Hematopoietic multipotent progenitor cell treated with erythropoietin and hydrocortisone succinate and interleukin-3 and kit ligand, for 15 days (in vitro differentiated cells): ENCODE measurements around the gene TBC1D10B.
A peak's percentile ranks its signal among the peaks of the same experiment; 100 is the strongest.
"Not testable (repeated sequence)": the region's sequence is repeated elsewhere in the genome, so short reads cannot be mapped to it uniquely, and the experiment has no call there.

Source experiments
- DNase-seq: peaks from one replicate; pipeline ENCODE4 v3.0.0-alpha.2; 2015; ENCODE audit warnings: low spot score

Gene TBC1D10B

DNA sequence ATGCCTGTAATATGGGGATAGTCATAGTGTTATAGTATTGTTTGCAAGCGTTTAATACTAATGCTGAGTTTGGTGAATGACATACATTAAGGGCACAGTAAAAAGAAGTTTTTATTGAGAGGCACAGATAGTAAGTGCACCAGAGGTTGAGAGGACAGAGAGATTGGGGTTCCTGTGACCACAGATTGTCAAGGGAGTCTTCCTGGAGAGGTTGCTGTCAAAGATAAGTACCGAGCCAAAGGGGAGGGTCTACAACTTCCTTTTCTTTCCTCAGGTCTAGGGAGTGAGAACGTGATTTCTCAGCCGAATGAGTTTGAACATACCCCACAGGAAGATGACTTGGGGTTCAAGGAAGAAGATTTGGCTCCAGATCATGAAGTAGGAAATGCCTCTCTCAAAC, 26.8 kb upstream of the TBC1D10B start:
- DNase-seq: no peak

- DNase-seq: not testable (repeated sequence)
Observed at GRCh38 chr16:30396627-30397026, 26.3 kb upstream of the TBC1D10B start.

DNA sequence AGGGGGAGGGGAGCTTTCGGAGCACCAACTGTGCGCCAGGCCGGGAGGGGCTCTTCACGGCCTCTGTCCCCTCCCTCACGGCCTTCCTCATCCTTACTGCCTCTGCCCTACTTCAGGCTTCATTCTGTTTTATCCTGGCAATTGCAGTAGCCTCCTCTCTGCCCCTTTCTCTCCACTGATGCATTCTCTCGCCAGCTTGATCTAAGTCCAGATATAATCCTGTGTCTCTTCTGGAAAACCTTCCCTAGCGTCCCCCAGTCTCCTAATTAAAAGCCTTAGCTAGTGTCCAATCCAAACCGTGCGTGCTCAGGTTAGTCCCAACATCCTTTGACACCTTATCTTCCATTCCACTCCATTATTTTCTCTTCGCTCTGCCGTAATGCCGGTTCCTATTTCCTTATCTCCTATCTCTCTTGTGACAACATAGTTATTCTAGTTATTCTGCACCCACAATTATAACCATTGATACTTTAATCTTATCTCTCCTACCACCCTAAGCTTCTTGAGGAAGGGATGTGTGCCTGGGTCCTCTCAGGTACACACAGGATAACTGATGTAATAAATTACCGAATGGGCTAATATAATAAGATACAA, 25.8 kb upstream of the TBC1D10B start:
- DNase-seq: no peak

- peak; percentile 56 for DNase-seq
Observed at GRCh38 chr16:30395155-30395991, 25.1 kb upstream of the TBC1D10B start, which contains the start of gene ZNF48. Gene ZNF48 (plus strand): TSS chr16:30395420. CDS start chr16:30395795, 375 bp downstream.

GRCh38 chr16:30394592-30395154, 24.4 kb upstream of the TBC1D10B start:
- DNase-seq: no peak

GRCh38 chr16:30383521-30383920, 13.2 kb upstream of the TBC1D10B start:
- no peak for DNase-seq

- DNase-seq: no peak
Observed at GRCh38 chr16:30382111-30382881, 12.0 kb upstream of the TBC1D10B start, which contains the start of gene SEPTIN1. Gene SEPTIN1 (minus strand): TSS chr16:30382561. CDS start chr16:30382542, 19 bp downstream.

DNA sequence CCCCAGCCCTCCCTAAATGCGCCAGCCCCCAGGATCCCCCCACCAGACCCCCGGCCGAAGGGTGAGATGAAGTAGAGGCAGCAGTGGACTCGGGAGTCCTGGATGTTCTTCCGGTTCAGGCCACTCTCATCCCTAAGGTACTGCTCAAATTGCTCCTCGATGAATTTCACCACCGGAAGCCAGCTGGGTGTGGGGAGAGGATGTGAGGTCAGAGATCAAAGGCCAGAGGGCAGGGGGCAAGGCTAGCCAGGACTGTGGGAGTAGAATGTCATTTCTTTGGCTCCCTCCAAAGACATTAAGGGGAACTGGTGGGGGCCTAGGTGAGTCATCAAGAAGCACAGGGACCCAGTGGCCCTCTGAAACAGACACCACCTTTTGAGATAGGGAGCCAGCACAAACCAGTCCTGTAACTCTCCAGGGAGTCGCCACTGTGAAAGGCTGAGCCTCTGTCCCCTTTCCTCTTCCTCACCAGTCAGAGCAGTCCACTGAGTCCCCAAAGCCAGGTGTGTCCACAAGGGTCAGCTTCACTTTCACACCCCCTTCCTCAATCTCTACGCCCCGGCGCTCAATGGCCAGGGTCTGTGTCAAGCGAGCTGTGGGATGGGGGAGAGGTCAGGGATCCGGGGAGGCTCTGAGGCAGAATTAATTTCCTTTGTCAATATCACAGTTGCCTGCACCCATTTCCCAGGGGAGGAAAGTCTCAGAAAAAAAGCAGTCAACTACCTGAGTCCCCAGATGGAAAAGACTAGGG, 11.2 kb upstream of the TBC1D10B start:
- no peak for DNase-seq

GRCh38 chr16:30380803-30381208, 10.5 kb upstream of the TBC1D10B start:
- DNase-seq: no peak

- no peak for DNase-seq
Observed at GRCh38 chr16:30380072-30380802, 9.9 kb upstream of the TBC1D10B start.

- DNase-seq: no peak
Observed at GRCh38 chr16:30379158-30379783, 9.0 kb upstream of the TBC1D10B start.

DNA sequence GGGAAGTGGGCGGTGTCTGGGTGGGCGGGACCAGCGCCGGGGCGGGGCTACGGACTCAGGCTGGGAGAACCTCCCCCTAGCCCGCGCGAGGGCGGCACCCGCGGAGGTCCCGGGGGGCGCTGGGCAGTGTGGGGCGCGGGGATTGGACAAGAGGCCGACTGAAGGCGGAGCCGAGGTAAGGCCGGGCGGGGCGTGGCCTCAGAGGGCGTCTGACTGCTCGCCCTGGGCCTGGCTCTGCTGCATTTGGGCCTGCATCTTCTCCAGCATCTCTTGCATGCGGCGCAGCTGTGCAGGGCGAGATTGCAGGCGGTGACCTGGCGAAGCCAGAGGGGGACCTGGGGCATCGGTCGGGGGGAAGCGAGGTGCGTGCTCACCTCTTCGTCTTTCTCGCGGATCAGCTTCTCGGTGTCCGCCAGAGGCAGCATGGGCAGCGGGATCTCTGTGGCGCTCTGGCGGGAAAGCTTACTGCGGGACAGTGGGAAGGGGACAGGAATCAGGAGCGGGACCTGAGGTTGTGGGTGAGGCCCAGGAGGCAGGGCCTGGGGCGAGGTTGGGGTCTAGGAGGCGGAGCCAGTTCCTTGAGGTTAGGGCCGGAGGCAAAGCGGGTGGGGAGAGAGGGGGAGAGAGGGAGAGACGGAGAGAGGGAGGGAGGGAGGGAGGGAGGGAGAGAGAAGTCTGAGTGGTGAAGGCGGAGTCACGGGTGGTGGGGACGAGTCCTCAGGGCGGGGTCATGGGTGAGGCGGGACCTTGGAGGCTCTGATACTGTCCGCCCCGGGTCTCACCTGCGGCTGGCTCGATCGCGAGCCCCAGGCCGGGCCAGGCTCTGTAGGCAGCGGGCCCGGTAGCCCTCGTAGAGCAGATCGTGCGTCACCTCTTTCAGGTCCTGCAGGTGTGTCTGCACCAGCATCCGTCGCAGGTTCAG, 8.2 kb upstream of the TBC1D10B start:
- DNase-seq: peak; percentile 98

DNA sequence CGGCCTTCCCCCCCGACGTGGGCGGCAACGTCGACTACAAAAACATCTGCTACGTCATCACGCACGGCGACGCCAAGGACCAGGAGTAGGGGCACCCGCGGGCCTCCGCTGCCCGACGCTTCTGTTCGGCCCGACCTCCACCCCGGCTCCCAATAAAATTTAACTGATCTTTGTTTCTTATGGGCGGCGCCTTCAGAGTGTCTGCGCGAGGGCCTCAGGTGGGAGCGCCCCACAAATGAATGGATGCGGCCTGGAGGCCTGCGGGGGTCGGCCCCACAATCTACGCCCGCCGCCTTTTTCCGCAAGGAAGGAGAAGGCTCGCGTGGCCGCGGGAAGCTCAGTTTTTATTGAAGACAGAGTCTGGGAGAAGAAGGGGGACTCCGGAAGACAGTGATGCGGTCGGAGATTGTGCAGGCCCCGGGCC, 7.5 kb upstream of the TBC1D10B start:
- DNase-seq: peak; percentile 91

DNA sequence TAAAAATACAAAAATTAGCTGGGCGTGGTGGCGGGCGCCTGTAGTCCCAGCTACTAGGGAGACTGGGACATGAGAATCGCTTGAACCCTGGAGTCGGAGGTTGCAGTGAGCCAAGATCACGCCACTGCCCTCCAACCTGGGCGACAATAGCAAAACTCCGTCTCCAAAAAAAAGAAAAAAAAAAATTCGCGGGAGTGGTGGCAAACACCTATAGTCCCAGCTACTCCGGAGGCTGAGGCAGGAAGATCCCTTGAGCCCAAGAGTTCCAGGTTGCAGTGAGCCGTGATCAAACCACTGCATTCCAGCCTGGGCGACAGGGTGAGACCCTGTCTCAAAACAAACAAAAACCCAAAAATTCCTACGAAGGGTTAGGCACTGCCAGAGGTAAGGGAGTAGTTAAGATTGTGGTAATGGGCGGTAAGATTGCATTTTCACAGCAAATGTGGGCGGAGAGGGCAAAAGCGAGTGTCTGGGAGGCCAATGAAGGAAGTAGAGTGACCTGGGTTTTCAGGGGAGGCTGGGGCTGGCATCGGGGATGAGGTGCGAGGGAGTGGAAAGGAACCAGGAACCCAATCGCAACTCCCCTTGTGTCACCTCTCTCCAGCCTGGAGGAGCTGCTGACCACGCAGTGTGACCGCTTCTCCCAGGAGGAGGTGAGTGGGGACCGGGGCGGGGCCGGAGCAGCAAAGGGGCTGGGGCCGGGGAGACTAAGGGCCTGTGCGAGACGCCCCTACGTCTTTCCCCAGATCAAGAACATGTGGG, 6.9 kb upstream of the TBC1D10B start:
- no peak for DNase-seq

GRCh38 chr16:30376461-30376902, 6.2 kb upstream of the TBC1D10B start:
- no peak for DNase-seq

GRCh38 chr16:30375864-30376263, 5.6 kb upstream of the TBC1D10B start:
- no peak for DNase-seq

GRCh38 chr16:30374538-30374937, 4.2 kb upstream of the TBC1D10B start, which contains the start of gene MYL11:
Gene MYL11 (plus strand): TSS chr16:30374802. CDS start chr16:30374858, 56 bp downstream.
- no peak for DNase-seq

- DNase-seq: no peak
Observed at GRCh38 chr16:30372725-30373124, 2.4 kb upstream of the TBC1D10B start.
